Tibial nerve (tissue), 4 donors: Measurements from ENCODE around the gene G2E3. TPM values are rescaled to one million over a fixed set of nuclear protein-coding genes. Genes with fewer than 3 reads are reported as not detected.

Source experiments
- DNase-seq, 2 donors: peaks; one replicate each; pipeline ENCODE4 v3.0.0-alpha.2; 2019; ENCODE audit warnings: low spot score in 2 of 2
- H3K27ac ChIP-seq, 4 donors: fragments of 200-600 bp; sonication (generic) in 3 of 4; one replicate each; pipeline ENCODE4 v1.5.1; 2017 to 2019; ENCODE audit warnings: mild to moderate bottlenecking in 1 of 4
- H3K27me3 ChIP-seq, 2 donors: fragments of 200-600 bp; sonication (generic) in 1 of 2; one replicate each; pipeline versions ENCODE4 v1.5.1 to v1.6.0; 2017 to 2019
- H3K36me3 ChIP-seq, 3 donors: fragments of 200-600 bp; sonication (generic); one replicate each; pipeline ENCODE4 v1.5.1; 2018 to 2019
- H3K4me1 ChIP-seq, 4 donors: fragments of 200-600 bp; sonication (generic) in 3 of 4; one replicate each; pipeline ENCODE4 v1.5.1; 2017 to 2019
- H3K4me3 ChIP-seq, 4 donors: fragments of 200-600 bp; sonication (generic) in 3 of 4; one replicate each; pipeline ENCODE4 v1.5.1; 2017 to 2019; ENCODE audit warnings: mild to moderate bottlenecking in 1 of 4, moderate library complexity in 1 of 4
- H3K9me3 ChIP-seq, 4 donors: fragments of 200-600 bp; sonication (generic) in 3 of 4; one replicate each; pipeline ENCODE4 v1.5.1; 2017 to 2019
- EP300 ChIP-seq, 2 donors: sonication (generic); formaldehyde crosslinking; IDR thresholded peaks; one replicate each; pipeline ENCODE4 v1.6.1; 2017; ENCODE audit warnings: antibody characterized with exemption in 2 of 2, mild to moderate bottlenecking in 1 of 2
- POLR2A ChIP-seq, 2 donors: fragments of 450-650 bp; IDR thresholded peaks; one replicate each; pipeline ENCODE4 v1.6.1; 2017; ENCODE audit warnings: antibody characterized with exemption in 2 of 2, mild to moderate bottlenecking in 2 of 2, moderate library complexity in 2 of 2
- WGBS, 2 donors: methylation state at CpG; one replicate each; pipeline ENCODE4 v1.1.5; 2018; 5-methylcytosine and 5-hydroxymethylcytosine counted together
- total RNA-seq, 4 donors: library from RNA; depleted of rRNA; stranded (reverse); fragments of >200 nt; gene quantifications; one replicate each; pipeline ENCODE4 v1.1.0, GENCODE V29; 2016
- TF ChIP-seq, protein P1 (sequence below), 5 experiments: fragments of 200-600 bp in 3 of 5; fragments of 450-650 bp in 2 of 5; sonication (generic) in 3 of 5; IDR thresholded peaks; one replicate each; pipeline ENCODE4 v1.5.1; 2016 to 2019; ENCODE audit warnings: antibody characterized with exemption in 5 of 5, mild to moderate bottlenecking in 3 of 5, moderate library complexity in 2 of 5

G2E3 gene
- total RNA-seq, 4 donors from 2014 or later, result 10.3 to 21.0 (median 13.6) TPM

DNA sequence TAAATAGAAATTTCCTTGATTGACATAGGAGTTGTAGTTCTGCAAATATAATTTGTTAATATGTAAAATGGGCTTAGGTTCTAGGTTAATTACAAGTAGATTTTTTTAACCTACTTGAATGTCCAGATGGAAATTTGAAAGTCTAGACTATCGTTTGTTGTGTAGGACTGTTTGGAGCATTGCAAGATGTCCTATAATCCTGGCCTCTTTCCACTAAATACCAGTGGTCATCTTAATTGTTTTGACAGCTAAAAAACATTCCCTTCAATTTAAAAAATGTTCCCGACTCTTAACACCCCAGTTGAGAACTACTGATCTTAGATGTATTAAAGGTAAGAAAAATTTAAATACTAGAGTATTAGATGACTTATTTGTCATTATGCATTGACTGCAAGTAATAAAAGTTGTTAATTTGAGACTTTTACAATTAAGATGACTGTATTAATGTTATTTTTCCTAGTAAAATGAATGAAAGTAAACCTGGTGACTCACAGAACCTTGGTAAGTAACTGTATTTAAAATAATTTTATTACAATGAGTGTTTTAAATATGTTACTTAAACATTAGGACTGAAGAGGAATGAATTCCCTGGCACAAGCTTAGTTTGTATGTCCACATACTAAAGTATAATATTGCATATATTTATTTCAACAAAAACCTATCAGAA lies 21.8 kb downstream of the G2E3 start:
- no peak for TF ChIP-seq POLR2A (IDR thresholded peaks at IDR 0.05)
- TF ChIP-seq, protein P1, sequence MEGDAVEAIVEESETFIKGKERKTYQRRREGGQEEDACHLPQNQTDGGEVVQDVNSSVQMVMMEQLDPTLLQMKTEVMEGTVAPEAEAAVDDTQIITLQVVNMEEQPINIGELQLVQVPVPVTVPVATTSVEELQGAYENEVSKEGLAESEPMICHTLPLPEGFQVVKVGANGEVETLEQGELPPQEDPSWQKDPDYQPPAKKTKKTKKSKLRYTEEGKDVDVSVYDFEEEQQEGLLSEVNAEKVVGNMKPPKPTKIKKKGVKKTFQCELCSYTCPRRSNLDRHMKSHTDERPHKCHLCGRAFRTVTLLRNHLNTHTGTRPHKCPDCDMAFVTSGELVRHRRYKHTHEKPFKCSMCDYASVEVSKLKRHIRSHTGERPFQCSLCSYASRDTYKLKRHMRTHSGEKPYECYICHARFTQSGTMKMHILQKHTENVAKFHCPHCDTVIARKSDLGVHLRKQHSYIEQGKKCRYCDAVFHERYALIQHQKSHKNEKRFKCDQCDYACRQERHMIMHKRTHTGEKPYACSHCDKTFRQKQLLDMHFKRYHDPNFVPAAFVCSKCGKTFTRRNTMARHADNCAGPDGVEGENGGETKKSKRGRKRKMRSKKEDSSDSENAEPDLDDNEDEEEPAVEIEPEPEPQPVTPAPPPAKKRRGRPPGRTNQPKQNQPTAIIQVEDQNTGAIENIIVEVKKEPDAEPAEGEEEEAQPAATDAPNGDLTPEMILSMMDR (IDR thresholded peaks at IDR 0.05), result no peak
- TF ChIP-seq EP300 (IDR thresholded peaks at IDR 0.05), result no peak
- no peak overlapping the region for H3K4me3 ChIP-seq
- H3K4me1 ChIP-seq, result peaks cover 0 to 3% (median 0%) of the 10 kb centered on the region in 4 donors
- 82 to 85% methylated on average over 2 of the region's 2 CpGs for WGBS, 2 donors
- no peak overlapping the region for H3K27ac ChIP-seq
- peaks cover 0 to 8% (median 0%) of the 10 kb centered on the region in 3 donors for H3K36me3 ChIP-seq
- no peaks in the 10 kb centered on the region for H3K27me3 ChIP-seq
- H3K9me3 ChIP-seq, result peaks cover 0 to 4% (median 1%) of the 10 kb centered on the region in 4 donors
- DNase-seq, result no peak

DNA sequence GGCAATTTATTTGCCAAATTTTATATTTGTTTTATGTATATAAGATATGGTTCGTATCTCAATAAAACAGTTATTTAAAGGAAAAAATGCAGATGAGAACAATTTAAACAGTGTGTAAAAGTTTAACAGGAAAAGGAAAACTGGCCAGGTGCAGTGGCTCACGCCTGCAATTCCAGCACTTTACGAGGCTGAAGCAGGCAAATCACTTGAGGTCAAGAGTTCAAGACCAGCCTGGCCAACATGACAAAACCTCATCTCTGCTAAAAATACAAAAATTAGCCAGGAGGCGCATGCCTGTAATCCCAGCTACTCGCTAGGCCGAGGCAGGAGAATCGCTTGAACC lies 22.3 kb downstream of the G2E3 start:
- no peak for DNase-seq
- Histone ChIP-seq H3K36me3 (peaks cover 0 to 13% (median 0%) of the 10 kb centered on the region in 3 donors), H3K9me3 (peaks cover 0 to 4% (median 1%) of the 10 kb centered on the region in 4 donors), H3K27ac (no peak overlapping the region), H3K4me3 (no peak overlapping the region), H3K27me3 (no peaks in the 10 kb centered on the region), H3K4me1 (peaks cover 0 to 3% (median 0%) of the 10 kb centered on the region in 4 donors)
- WGBS, 2 donors, result 83 to 89% methylated on average over 7 of the region's 7 CpGs
- TF ChIP-seq, protein P1 (IDR thresholded peaks at IDR 0.05), result no peak
- TF ChIP-seq POLR2A (IDR thresholded peaks at IDR 0.05) (no peak), EP300 (IDR thresholded peaks at IDR 0.05) (no peak)

DNA sequence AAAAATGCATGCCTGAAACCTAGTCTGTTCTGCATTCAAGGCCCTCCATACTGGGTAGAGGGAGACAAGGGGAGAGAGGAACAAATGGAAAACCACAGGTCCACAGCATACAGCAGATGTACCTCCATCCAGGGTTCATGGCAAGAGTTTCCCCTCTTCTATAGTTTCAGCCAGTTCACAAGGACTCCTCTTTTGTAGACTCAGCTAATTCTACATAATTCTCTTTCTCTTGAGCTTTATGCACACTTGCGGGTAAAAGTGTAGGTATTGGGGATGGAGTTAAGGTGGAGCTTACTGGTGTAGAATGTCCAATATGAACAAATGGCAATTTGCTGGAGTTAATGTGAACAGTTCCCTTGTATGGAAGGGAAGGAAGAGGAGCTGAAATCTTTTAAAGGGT lies 23.4 kb downstream of the G2E3 start:
- Histone ChIP-seq H3K27ac (no peak overlapping the region), H3K4me1 (peaks cover 0 to 3% (median 0%) of the 10 kb centered on the region in 4 donors), H3K4me3 (no peak overlapping the region), H3K9me3 (peaks cover 0 to 4% (median 1%) of the 10 kb centered on the region in 4 donors), H3K27me3 (no peaks in the 10 kb centered on the region), H3K36me3 (peaks cover 0 to 13% (median 0%) of the 10 kb centered on the region in 3 donors)
- 92 to 94% methylated on average over 1 of the region's 1 CpG for WGBS, 2 donors
- no peak for TF ChIP-seq EP300 (IDR thresholded peaks at IDR 0.05)
- DNase-seq, result no peak

DNA sequence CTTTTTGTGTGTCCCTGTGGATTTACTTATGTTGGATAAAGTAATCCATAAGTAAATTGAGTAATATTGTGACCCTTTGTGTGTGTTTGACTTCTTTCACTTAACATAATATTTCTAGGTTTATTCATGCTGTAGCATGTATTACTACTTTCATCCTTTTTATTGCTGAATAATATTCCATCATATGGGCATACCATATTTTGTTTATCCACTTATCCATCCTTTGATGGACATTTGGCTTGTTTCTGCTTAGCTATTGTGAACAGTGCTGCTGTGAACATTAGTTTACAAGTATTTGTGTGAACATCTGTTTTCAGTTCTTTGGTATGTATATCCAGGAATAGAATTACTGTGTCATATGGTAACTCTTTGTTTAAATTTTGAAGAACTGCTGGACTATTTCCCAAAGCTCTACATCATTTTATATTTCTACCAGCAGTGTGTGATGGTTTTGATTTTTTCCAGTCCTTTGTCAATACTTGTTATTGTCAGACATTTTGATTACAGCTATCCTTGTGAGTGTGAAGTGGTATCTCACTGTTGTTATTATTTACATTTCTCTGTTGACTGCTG lies 25.2 kb downstream of the G2E3 start:
- Histone ChIP-seq H3K36me3 (peaks cover 0 to 13% (median 0%) of the 10 kb centered on the region in 3 donors), H3K9me3 (peaks cover 0 to 4% (median 1%) of the 10 kb centered on the region in 4 donors), H3K27me3 (no peaks in the 10 kb centered on the region), H3K27ac (no peak overlapping the region), H3K4me3 (no peak overlapping the region), H3K4me1 (no peaks in the 10 kb centered on the region)
- no peak for DNase-seq
- TF ChIP-seq, protein P1 (IDR thresholded peaks at IDR 0.05), result no peak
- TF ChIP-seq EP300 (IDR thresholded peaks at IDR 0.05) (no peak), POLR2A (IDR thresholded peaks at IDR 0.05) (no peak)

DNA sequence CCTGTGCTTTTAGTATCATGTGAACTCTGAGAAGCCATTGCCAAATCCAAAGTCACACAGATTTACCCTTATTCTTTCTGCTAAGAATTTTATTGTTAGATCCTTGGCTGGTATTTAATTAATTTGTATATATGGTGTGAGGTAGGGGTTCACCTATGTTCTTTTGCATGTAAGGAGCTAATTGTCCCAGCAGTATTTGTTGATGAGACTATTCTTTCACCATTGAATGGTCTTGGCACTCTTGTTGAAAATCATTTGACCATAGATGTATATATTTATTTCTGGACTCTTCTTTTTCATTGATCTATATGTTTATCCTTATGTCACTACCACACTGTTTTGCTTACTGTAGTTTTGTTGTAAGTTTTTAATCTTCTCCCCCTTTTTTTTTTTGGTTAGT lies 26.2 kb downstream of the G2E3 start:
- no peak for DNase-seq
- TF ChIP-seq, protein P1 (IDR thresholded peaks at IDR 0.05), result no peak
- no peak for TF ChIP-seq EP300 (IDR thresholded peaks at IDR 0.05)
- no peak for TF ChIP-seq POLR2A (IDR thresholded peaks at IDR 0.05)
- H3K9me3 ChIP-seq, result peaks cover 0 to 4% (median 1%) of the 10 kb centered on the region in 4 donors
- no peak overlapping the region for H3K4me3 ChIP-seq
- peaks cover 0 to 21% (median 0%) of the 10 kb centered on the region in 3 donors for H3K36me3 ChIP-seq
- H3K27ac ChIP-seq, result no peak overlapping the region
- H3K4me1 ChIP-seq, result no peaks in the 10 kb centered on the region
- H3K27me3 ChIP-seq, result no peaks in the 10 kb centered on the region
